CD4-positive, alpha-beta memory T cell (primary cell): Measurements from ENCODE around the gene TTLL11. TPM values are rescaled to one million over a fixed set of nuclear protein-coding genes. Genes with fewer than 3 reads are reported as not detected.

Experiments used
- CTCF ChIA-PET: fragments of 350-600 bp; sonication (Branson Sonifier 250); formaldehyde crosslinking; loops from one replicate; lab custom pipeline; 2021; ENCODE audit warnings: inconsistent platforms; ENCODE audit not compliant: partially characterized antibody; lab: Charles Lee
- POLR2A ChIA-PET: fragments of 350-600 bp; sonication (Branson Sonifier 250); formaldehyde crosslinking; loops from one replicate; lab custom pipeline; 2021; ENCODE audit not compliant: partially characterized antibody; lab: Charles Lee
- DNase-seq, 5 donors: peaks; one replicate each; pipeline versions ENCODE4 v3.0.0 to v3.0.0-alpha.2; 2020 to 2022; ENCODE audit warnings: mixed read lengths in 1 of 5
- H3K27ac ChIP-seq: one replicate; pipeline ENCODE4 v1.7.0; 2013; ENCODE audit warnings: low read depth, low read length
- H3K27me3 ChIP-seq: 2 replicates; pipeline ENCODE4 v1.7.0; 2013; ENCODE audit warnings: mild to moderate bottlenecking, low read length, moderate library complexity; ENCODE audit not compliant: insufficient read depth
- H3K36me3 ChIP-seq: 2 replicates; pipeline ENCODE4 v1.7.0; 2013; ENCODE audit warnings: mild to moderate bottlenecking, low read length, moderate library complexity; ENCODE audit not compliant: insufficient read depth
- H3K4me1 ChIP-seq: 2 replicates; pipeline ENCODE4 v1.7.0; 2013; ENCODE audit warnings: mild to moderate bottlenecking, low read length, moderate library complexity; ENCODE audit not compliant: insufficient read depth
- H3K4me3 ChIP-seq, 2 donors: one replicate each; pipeline ENCODE4 v1.7.0; 2013; ENCODE audit warnings: low read length in 2 of 2, mild to moderate bottlenecking in 1 of 2
- H3K9me3 ChIP-seq, 2 donors: one replicate each; pipeline ENCODE4 v1.7.0; 2013; ENCODE audit warnings: low read length in 2 of 2, control low read depth in 1 of 2; ENCODE audit not compliant: control insufficient read depth in 1 of 2
- H3K27ac Mint-ChIP-seq, 7 donors: one replicate each; pipeline ENCODE4 v1.8.0; 2020 to 2021; ENCODE audit warnings: mixed read lengths in 7 of 7, mild to moderate bottlenecking in 6 of 7, inconsistent platforms in 3 of 7, moderate library complexity in 3 of 7
- H3K27me3 Mint-ChIP-seq, 2 donors: one replicate each; pipeline ENCODE4 v1.8.0; 2020 to 2021; ENCODE audit warnings: mixed read lengths in 2 of 2
- H3K36me3 Mint-ChIP-seq, 2 donors: one replicate each; pipeline ENCODE4 v1.8.0; 2020 to 2021; ENCODE audit warnings: mixed read lengths in 2 of 2, inconsistent platforms in 1 of 2, mild to moderate bottlenecking in 1 of 2
- H3K4me1 Mint-ChIP-seq, 4 donors: one replicate each; pipeline ENCODE4 v1.8.0; 2020 to 2021; ENCODE audit warnings: mixed read lengths in 4 of 4, mild to moderate bottlenecking in 1 of 4
- H3K4me3 Mint-ChIP-seq, 8 donors: one replicate each; pipeline ENCODE4 v1.8.0; 2020 to 2021; ENCODE audit warnings: mixed read lengths in 8 of 8, mild to moderate bottlenecking in 7 of 8, moderate library complexity in 6 of 8, inconsistent platforms in 3 of 8
- H3K9me3 Mint-ChIP-seq, 8 donors: one replicate each; pipeline ENCODE4 v1.8.0; 2020 to 2021; ENCODE audit warnings: mixed read lengths in 8 of 8, mild to moderate bottlenecking in 5 of 8, inconsistent platforms in 3 of 8, moderate library complexity in 1 of 8
- intact Hi-C: fragments of 100-400 bp; cut with micrococcal nuclease; formaldehyde crosslinking; loops from one replicate; pipeline ENCODE4 v1.15.1; 2023
- polyA plus RNA-seq, 2 donors: library from polyadenylated mRNA; unstranded; fragments of 300-500 nt; fragmentation: Illumina TruSeq; gene quantifications; one replicate each; pipeline ENCODE4 v1.2.3, GENCODE V29; 2021
- total RNA-seq, 2 experiments: library from RNA; stranded (reverse); gene quantifications; one replicate each; pipeline ENCODE4 v1.2.3, GENCODE V29; 2021

Gene TTLL11
- total and polyA plus RNA-seq, 4 experiments from 2014 or later = 2.7 to 7.8 (median 3.1) TPM

- ChIA-PET POLR2A (no interaction called here), CTCF (interaction anchor here (1.1 to 1.9 kb wide), 3 partner anchors 10 to 445 kb away, joined by 3 to 8 read pairs (median 4); no protein-coding TSS in a partner anchor)
- H3K4me1 ChIP-seq = no peaks in the 10 kb centered on the region
These were observed 101.8 kb downstream of the TTLL11 start for GRCh38 chr9:121991307-121991661.

GRCh38 chr9:121990600-121991306, 102.4 kb downstream of the TTLL11 start:
- no peaks in the 10 kb centered on the region for H3K9me3 ChIP-seq
- H3K4me3 ChIP-seq = no peak overlapping the region
- no peaks in the 10 kb centered on the region for H3K36me3 ChIP-seq
- no peaks in the 10 kb centered on the region for H3K4me1 ChIP-seq
- H3K36me3 Mint-ChIP-seq = peaks cover 5 to 28% of the 10 kb centered on the region in 2 donors
- H3K4me3 Mint-ChIP-seq = no peak overlapping the region
- ChIA-PET CTCF (interaction anchor here (1.1 to 1.9 kb wide), 3 partner anchors 10 to 445 kb away, joined by 3 to 8 read pairs (median 4); no protein-coding TSS in a partner anchor), POLR2A (no interaction called here)
- no peak overlapping the region for H3K27ac ChIP-seq
- H3K27ac Mint-ChIP-seq = no peak overlapping the region
- intact Hi-C loops = no loop called here
- H3K27me3 ChIP-seq = no peaks in the 10 kb centered on the region
- no peaks in the 10 kb centered on the region for H3K27me3 Mint-ChIP-seq
- DNase-seq = no peak
- H3K9me3 Mint-ChIP-seq = peaks cover 0 to 2% (median 0%) of the 10 kb centered on the region in 8 donors
- no peaks in the 10 kb centered on the region for H3K4me1 Mint-ChIP-seq

More at GRCh38 chr9:121991307-121991661, 101.8 kb downstream of the TTLL11 start:
- Histone ChIP-seq H3K9me3 (no peaks in the 10 kb centered on the region), H3K27me3 (no peaks in the 10 kb centered on the region), H3K4me3 (no peak overlapping the region), H3K27ac (no peak overlapping the region), H3K36me3 (no peaks in the 10 kb centered on the region)
- Mint-ChIP-seq H3K36me3 (peaks cover 5 to 28% of the 10 kb centered on the region in 2 donors), H3K4me1 (no peaks in the 10 kb centered on the region), H3K27me3 (no peaks in the 10 kb centered on the region), H3K4me3 (no peak overlapping the region), H3K27ac (no peak overlapping the region), H3K9me3 (peaks cover 0 to 2% (median 0%) of the 10 kb centered on the region in 8 donors)
- intact Hi-C loops = no loop called here
- DNase-seq = no peak

- H3K36me3 Mint-ChIP-seq = peaks cover 5 to 28% of the 10 kb centered on the region in 2 donors
- no peaks in the 10 kb centered on the region for H3K36me3 ChIP-seq
- H3K4me1 ChIP-seq = no peaks in the 10 kb centered on the region
- intact Hi-C loops = no loop called here
- H3K4me3 ChIP-seq = no peak overlapping the region
- H3K9me3 Mint-ChIP-seq = peaks cover 0 to 3% (median 0%) of the 10 kb centered on the region in 8 donors
- CTCF ChIA-PET = interaction anchor here (1.0 kb wide), 1 partner anchor 8 kb away, joined by 3 read pairs; no protein-coding TSS in a partner anchor
- H3K4me1 Mint-ChIP-seq = no peaks in the 10 kb centered on the region
- H3K27me3 ChIP-seq = no peaks in the 10 kb centered on the region
- POLR2A ChIA-PET = no interaction called here
- H3K9me3 ChIP-seq = no peaks in the 10 kb centered on the region
- H3K27ac ChIP-seq = no peak overlapping the region
- no peak overlapping the region for H3K4me3 Mint-ChIP-seq
- peak overlapping the region in 1 of 7 donors; percentile 68 for H3K27ac Mint-ChIP-seq
- no peak for DNase-seq
- no peaks in the 10 kb centered on the region for H3K27me3 Mint-ChIP-seq
These were observed 104.1 kb downstream of the TTLL11 start for GRCh38 chr9:121989010-121989409.

- Histone ChIP-seq H3K4me3 (no peak overlapping the region), H3K4me1 (no peaks in the 10 kb centered on the region), H3K27me3 (no peaks in the 10 kb centered on the region), H3K27ac (no peak overlapping the region), H3K9me3 (no peaks in the 10 kb centered on the region), H3K36me3 (no peaks in the 10 kb centered on the region)
- H3K4me3 Mint-ChIP-seq = no peak overlapping the region
- H3K36me3 Mint-ChIP-seq = peaks cover 5 to 38% of the 10 kb centered on the region in 2 donors
- H3K4me1 Mint-ChIP-seq = no peaks in the 10 kb centered on the region
- peak overlapping the region in 1 of 7 donors; percentile 82 for H3K27ac Mint-ChIP-seq
- ChIA-PET POLR2A (no interaction called here), CTCF (no interaction called here)
- H3K27me3 Mint-ChIP-seq = no peaks in the 10 kb centered on the region
- peaks cover 0 to 3% (median 0%) of the 10 kb centered on the region in 8 donors for H3K9me3 Mint-ChIP-seq
- no peak for DNase-seq
- intact Hi-C loops = no loop called here
These were observed 105.8 kb downstream of the TTLL11 start for GRCh38 chr9:121987314-121987713.

GRCh38 chr9:121985792-121986494, 107.2 kb downstream of the TTLL11 start:
- H3K36me3 Mint-ChIP-seq = peaks cover 5 to 42% of the 10 kb centered on the region in 2 donors
- no peaks in the 10 kb centered on the region for H3K9me3 ChIP-seq
- CTCF ChIA-PET = interaction anchor here (0.5 kb wide), 1 partner anchor 818 kb away, joined by 3 read pairs; no protein-coding TSS in a partner anchor

GRCh38 chr9:121984726-121985402, 108.2 kb downstream of the TTLL11 start:
- no peak overlapping the region for H3K27ac Mint-ChIP-seq
- Histone ChIP-seq H3K4me1 (no peaks in the 10 kb centered on the region), H3K4me3 (no peak overlapping the region), H3K27me3 (no peaks in the 10 kb centered on the region), H3K9me3 (no peaks in the 10 kb centered on the region), H3K27ac (no peak overlapping the region), H3K36me3 (no peaks in the 10 kb centered on the region)
- DNase-seq = no peak
- CTCF ChIA-PET = no interaction called here
- peaks cover 6 to 21% (median 11%) of the 10 kb centered on the region in 8 donors for H3K9me3 Mint-ChIP-seq
- no peaks in the 10 kb centered on the region for H3K4me1 Mint-ChIP-seq
- no peaks in the 10 kb centered on the region for H3K27me3 Mint-ChIP-seq
- intact Hi-C loops = no loop called here
- POLR2A ChIA-PET = no interaction called here
- peaks cover 5 to 42% of the 10 kb centered on the region in 2 donors for H3K36me3 Mint-ChIP-seq
- no peak overlapping the region for H3K4me3 Mint-ChIP-seq

More at GRCh38 chr9:121985792-121986494, 107.2 kb downstream of the TTLL11 start:
- Histone ChIP-seq H3K36me3 (no peaks in the 10 kb centered on the region), H3K4me3 (no peak overlapping the region), H3K27me3 (no peaks in the 10 kb centered on the region), H3K4me1 (no peaks in the 10 kb centered on the region), H3K27ac (no peak overlapping the region)
- intact Hi-C loops = no loop called here
- H3K4me3 Mint-ChIP-seq = no peak overlapping the region
- POLR2A ChIA-PET = no interaction called here
- peaks cover 5 to 16% (median 9%) of the 10 kb centered on the region in 8 donors for H3K9me3 Mint-ChIP-seq
- no peak for DNase-seq
- no peak overlapping the region for H3K27ac Mint-ChIP-seq
- no peaks in the 10 kb centered on the region for H3K27me3 Mint-ChIP-seq
- no peaks in the 10 kb centered on the region for H3K4me1 Mint-ChIP-seq

GRCh38 chr9:121983736-121984135, 109.4 kb downstream of the TTLL11 start:
- peaks cover 3 to 33% of the 10 kb centered on the region in 2 donors for H3K36me3 Mint-ChIP-seq
- Histone ChIP-seq H3K27ac (no peak overlapping the region), H3K4me1 (no peaks in the 10 kb centered on the region), H3K36me3 (no peaks in the 10 kb centered on the region), H3K9me3 (no peaks in the 10 kb centered on the region), H3K4me3 (no peak overlapping the region), H3K27me3 (no peaks in the 10 kb centered on the region)
- POLR2A ChIA-PET = no interaction called here
- no peak for DNase-seq
- CTCF ChIA-PET = interaction anchor here (2.1 kb wide), 1 partner anchor 12 kb away, joined by 7 read pairs; no protein-coding TSS in a partner anchor
- H3K4me3 Mint-ChIP-seq = no peak overlapping the region
- H3K9me3 Mint-ChIP-seq = peaks cover 6 to 21% (median 11%) of the 10 kb centered on the region in 8 donors
- H3K27ac Mint-ChIP-seq = no peak overlapping the region
- intact Hi-C loops = no loop called here
- H3K27me3 Mint-ChIP-seq = no peaks in the 10 kb centered on the region
- H3K4me1 Mint-ChIP-seq = no peaks in the 10 kb centered on the region
